Left ventricle myocardium inferior (tissue), 1 donor: ENCODE measurements around the gene GADD45A. TPM values are rescaled to one million over a fixed set of nuclear protein-coding genes. Genes with fewer than 3 reads are reported as not detected.

Experiments
- DNase-seq: peaks from one replicate; pipeline ENCODE4 v3.0.0-alpha.2; 2020
- H3K27ac ChIP-seq: fragments of 200-600 bp; replicated peaks from 2 replicates; pipeline ENCODE4 v1.8.0; 2021
- H3K27me3 ChIP-seq: fragments of 200-600 bp; 2 replicates; pipeline ENCODE4 v1.8.0; 2021; ENCODE audit warnings: low read depth
- H3K36me3 ChIP-seq: fragments of 200-600 bp; 2 replicates; pipeline ENCODE4 v1.8.0; 2021
- H3K4me1 ChIP-seq: fragments of 200-600 bp; 2 replicates; pipeline ENCODE4 v1.8.0; 2021
- H3K4me3 ChIP-seq: fragments of 200-600 bp; 2 replicates; pipeline ENCODE4 v1.8.0; 2021; ENCODE audit warnings: mild to moderate bottlenecking, moderate library complexity
- H3K9me3 ChIP-seq: fragments of 200-600 bp; replicated peaks from 2 replicates; pipeline ENCODE4 v1.8.0; 2021
- intact Hi-C: fragments of 100-400 bp; cut with micrococcal nuclease; formaldehyde crosslinking; loops from one replicate; pipeline ENCODE4 v1.11.0; 2022
- total RNA-seq: library from RNA; stranded (reverse); fragmentation: NEBNext Ultra II Directional; extraction: Animal tissue kit (Norgen Biotek cat#: 25700); gene quantifications from one replicate; pipeline ENCODE4 v1.2.1, GENCODE V29; 2021
- TF ChIP-seq, protein P1 (sequence below): fragments of 200-600 bp; IDR thresholded peaks from 2 replicates; pipeline ENCODE4 v1.8.0; 2021; ENCODE audit warnings: antibody characterized with exemption, mild to moderate bottlenecking, borderline replicate concordance
- donor health status: DM: no; HTN: yes; CAD: no; lungs with severe emphysema.

Gene GADD45A
- total RNA-seq, 1 donor from 2014 or later, result 65.0 TPM

DNA sequence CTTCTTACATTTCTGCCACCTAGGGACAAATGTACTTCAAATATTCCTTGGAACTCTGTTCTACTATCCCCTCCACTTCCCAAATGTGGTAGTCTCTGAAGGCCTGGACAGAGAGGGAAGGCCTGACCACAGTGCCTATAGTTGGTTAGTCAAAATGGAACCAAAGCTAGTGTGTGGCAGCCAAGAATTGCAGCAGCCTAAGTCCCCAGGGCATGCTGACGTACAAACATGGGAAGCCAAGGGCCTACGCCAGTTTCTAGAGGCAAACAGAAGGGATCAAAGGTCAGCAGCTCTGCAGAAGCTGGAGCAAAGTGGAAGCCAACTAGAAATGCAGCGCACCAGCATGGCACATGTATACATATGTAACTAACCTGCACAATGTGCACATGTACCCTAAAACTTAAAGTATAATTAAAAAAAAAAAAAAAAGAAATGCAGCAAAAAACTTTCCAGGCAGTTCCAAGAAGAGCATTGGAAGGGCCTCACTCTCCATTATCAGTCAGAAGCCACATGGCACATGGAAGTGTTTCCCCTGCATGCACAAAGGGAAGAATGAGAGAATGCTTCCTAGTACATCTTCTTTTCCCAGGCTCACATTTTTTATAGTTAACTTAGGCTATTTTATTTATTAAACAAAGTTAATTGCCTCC lies 39.4 kb upstream of the GADD45A start:
- Histone ChIP-seq H3K9me3 (no peaks in the 10 kb centered on the region), H3K4me3 (no peak overlapping the region), H3K27me3 (no peaks in the 10 kb centered on the region), H3K27ac (peak overlapping the region; percentile 69), H3K4me1 (peaks cover 32% of the 10 kb centered on the region), H3K36me3 (no peaks in the 10 kb centered on the region)
- TF ChIP-seq, protein P1, sequence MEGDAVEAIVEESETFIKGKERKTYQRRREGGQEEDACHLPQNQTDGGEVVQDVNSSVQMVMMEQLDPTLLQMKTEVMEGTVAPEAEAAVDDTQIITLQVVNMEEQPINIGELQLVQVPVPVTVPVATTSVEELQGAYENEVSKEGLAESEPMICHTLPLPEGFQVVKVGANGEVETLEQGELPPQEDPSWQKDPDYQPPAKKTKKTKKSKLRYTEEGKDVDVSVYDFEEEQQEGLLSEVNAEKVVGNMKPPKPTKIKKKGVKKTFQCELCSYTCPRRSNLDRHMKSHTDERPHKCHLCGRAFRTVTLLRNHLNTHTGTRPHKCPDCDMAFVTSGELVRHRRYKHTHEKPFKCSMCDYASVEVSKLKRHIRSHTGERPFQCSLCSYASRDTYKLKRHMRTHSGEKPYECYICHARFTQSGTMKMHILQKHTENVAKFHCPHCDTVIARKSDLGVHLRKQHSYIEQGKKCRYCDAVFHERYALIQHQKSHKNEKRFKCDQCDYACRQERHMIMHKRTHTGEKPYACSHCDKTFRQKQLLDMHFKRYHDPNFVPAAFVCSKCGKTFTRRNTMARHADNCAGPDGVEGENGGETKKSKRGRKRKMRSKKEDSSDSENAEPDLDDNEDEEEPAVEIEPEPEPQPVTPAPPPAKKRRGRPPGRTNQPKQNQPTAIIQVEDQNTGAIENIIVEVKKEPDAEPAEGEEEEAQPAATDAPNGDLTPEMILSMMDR, result no peak
- intact Hi-C loops, result no loop called here
- peak; percentile 74 for DNase-seq

DNA sequence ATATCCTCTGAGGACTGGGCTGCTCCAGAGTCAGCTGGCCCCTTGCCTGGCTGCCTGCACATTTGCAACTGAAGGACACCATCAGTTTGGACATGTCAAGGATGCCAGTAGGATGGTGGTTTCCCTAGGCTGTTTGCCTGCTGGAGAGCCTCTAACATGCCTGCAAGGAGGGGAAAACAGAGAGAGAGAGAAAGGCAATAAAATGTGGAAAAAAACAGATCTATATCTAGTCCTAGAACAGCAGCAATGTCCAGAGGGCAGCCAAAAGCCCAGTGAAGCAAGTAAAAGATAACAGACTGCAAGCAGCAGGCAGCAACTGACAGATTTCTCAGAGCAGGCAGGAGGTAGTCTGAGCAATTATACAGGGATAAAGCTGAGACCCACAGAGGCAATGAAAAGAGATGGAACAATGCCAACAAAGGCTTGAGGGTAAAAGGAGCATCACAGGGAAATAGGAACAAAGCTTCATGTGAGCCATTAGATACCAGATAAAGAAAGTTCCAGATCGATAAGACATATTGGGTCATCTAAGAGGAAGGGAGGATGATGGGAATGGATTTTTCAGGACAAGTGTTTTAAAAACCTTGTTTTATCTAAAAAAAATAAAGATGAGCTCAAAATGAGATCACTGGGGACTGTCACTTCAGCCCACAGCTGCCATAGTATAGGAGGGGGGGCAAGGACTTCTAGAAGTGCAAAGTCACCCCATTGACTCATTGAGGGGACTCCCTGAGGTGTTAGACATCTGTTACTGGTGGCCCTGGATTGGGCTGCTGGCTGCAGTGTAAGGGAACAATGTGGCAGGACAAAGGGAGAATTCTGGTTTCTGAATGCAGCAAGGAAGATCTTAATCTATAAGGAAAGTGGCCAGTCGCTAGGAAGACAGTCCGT lies 38.6 kb upstream of the GADD45A start:
- peak; percentile 57 for DNase-seq
- intact Hi-C loops, result no loop called here
- Histone ChIP-seq H3K9me3 (no peaks in the 10 kb centered on the region), H3K4me3 (no peak overlapping the region), H3K27me3 (no peaks in the 10 kb centered on the region), H3K27ac (peak overlapping the region; percentile 69), H3K4me1 (peaks cover 32% of the 10 kb centered on the region), H3K36me3 (no peaks in the 10 kb centered on the region)
- TF ChIP-seq, protein P1, result no peak

DNA sequence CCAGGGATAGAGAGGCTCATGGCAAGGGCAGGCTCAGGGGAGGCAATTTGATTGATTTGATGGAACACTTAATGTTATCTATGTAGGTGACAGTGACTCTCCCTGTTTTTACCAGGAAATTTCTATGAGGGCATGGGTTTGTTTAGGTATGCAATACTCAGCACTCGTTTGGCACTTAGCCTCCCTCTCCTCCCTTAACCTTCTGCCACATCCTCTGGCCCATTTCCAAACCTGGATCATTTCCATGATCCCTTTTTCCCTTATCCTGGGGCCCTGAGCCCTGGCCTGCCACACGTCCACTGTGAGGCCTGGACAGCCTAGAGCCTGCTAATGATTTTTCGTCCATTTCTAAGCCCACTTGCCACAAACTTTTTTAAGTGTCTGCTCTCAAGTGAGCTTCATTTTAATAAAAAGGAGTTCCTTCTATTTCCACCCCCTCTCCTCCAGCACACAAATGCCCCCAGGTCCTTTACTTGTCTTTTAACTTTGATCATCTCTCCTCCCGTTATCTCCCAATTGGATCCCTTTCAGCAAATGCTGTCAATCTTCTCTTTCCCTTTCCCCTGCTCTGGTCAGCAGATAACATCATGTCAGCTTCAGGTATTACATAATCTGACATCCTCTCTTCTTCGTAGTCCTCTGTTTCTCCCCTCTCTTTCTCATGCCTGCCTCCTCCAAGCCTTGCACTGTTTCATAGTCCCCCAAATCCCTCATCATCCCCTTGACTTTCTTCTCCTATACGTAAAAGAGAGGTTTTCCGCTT lies 37.8 kb upstream of the GADD45A start:
- no peaks in the 10 kb centered on the region for H3K27me3 ChIP-seq
- TF ChIP-seq, protein P1, result no peak
- H3K4me3 ChIP-seq, result no peak overlapping the region
- no peaks in the 10 kb centered on the region for H3K36me3 ChIP-seq
- H3K27ac ChIP-seq, result peak overlapping the region; percentile 69
- peaks cover 32% of the 10 kb centered on the region for H3K4me1 ChIP-seq
- intact Hi-C loops, result no loop called here
- no peak for DNase-seq
- H3K9me3 ChIP-seq, result no peaks in the 10 kb centered on the region

DNA sequence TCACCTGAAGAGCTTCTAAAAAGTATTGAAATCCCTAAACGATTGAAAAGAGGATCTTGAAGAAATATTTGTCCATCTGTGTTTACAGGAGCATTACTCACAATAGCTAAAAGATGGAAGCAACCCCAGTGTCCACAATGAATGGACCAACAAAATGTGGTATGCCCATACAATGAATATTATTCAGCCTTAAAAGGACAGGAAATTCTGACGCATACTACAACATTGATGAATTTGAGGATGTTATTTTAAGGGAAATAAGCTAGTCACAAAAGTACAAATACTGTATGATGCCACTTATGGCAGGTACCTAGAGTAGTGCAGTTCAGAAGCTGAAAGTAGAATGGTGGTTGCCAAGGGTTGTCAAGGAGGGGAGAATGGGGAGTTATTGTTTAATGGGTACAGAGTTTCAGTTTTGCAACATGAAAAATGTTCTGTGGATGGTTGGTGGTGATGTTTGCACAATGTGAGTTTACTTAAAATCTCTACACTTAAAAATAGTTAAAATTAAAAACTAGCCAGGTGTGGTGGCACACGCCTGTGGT lies 37.1 kb upstream of the GADD45A start:
- TF ChIP-seq, protein P1, result no peak
- H3K4me3 ChIP-seq, result no peak overlapping the region
- H3K27ac ChIP-seq, result peak overlapping the region; percentile 69
- no peaks in the 10 kb centered on the region for H3K36me3 ChIP-seq
- H3K4me1 ChIP-seq, result peaks cover 32% of the 10 kb centered on the region
- H3K27me3 ChIP-seq, result no peaks in the 10 kb centered on the region
- DNase-seq, result no peak
- intact Hi-C loops, result no loop called here
- H3K9me3 ChIP-seq, result no peaks in the 10 kb centered on the region
